ENCODE results near the gene MCF2L.

DNA sequence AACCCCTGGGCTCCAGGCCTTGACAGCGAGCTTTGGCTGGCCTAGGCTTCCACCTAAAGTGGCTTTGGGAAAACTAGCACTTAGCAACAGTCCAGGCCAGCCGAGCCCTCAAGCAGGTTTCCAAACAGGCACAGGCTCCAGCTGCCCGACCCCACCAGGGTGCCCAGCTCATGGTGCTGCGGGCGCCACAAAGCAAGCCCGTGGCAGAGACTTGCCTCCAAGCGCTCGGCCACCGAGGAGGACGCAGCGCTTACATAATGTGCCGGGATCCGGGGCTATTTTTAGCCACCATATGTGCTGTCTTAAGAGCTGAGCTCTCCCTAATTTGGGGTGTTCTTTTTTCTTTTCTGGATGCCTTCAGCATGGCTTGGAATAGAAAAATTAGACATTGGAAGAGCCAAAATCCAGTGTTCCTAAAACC is 80.5 kb downstream of the MCF2L start:
- TF ChIP-seq, protein P1, sequence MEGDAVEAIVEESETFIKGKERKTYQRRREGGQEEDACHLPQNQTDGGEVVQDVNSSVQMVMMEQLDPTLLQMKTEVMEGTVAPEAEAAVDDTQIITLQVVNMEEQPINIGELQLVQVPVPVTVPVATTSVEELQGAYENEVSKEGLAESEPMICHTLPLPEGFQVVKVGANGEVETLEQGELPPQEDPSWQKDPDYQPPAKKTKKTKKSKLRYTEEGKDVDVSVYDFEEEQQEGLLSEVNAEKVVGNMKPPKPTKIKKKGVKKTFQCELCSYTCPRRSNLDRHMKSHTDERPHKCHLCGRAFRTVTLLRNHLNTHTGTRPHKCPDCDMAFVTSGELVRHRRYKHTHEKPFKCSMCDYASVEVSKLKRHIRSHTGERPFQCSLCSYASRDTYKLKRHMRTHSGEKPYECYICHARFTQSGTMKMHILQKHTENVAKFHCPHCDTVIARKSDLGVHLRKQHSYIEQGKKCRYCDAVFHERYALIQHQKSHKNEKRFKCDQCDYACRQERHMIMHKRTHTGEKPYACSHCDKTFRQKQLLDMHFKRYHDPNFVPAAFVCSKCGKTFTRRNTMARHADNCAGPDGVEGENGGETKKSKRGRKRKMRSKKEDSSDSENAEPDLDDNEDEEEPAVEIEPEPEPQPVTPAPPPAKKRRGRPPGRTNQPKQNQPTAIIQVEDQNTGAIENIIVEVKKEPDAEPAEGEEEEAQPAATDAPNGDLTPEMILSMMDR (IDR thresholded peaks at IDR 0.05) = no peak
- TF ChIP-seq POLR2A (IDR thresholded peaks at IDR 0.05) = no peak
